GOT3 (cell line): ENCODE results near the gene SHF.

ENCODE experiments used
- DNase-seq: peaks from one replicate; lab custom pipeline; 2025; ENCODE audit warnings: mixed read lengths; lab: John Stamatoyannopoulos, UW

Gene SHF

DNA sequence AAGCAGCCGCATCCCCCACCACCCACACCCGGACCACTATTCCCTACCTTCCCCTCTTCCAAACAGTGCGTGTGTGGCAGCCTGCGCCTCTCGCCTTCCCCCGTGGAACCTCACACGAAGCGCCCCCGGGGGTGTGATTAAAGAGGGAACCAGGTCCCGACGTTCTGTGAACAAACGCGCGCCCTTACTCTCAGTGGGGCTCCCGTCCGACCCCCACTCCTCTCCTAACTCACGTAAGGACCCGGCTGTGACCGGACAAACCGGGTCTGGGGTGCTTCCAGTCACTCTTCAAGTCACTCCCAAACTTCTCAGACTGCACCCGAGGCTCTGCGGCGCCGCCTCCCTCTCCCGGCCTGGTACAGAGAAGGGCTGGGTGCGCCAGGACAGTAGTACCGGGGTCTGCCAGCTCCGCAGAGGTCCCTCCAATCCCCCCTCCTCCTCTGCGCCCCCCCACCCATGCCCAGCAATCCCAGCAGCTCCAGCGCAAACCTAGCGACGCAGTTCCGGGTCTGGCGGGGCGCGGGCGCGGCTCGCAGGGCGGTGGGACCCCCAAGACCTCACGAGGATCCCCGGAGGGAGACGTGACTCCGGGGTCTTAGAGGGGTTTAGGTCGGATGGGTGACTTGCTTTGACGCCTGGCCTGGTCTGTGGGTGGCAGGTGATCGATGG is 58.7 kb downstream of the SHF start:
- DNase-seq, result no peak

DNA sequence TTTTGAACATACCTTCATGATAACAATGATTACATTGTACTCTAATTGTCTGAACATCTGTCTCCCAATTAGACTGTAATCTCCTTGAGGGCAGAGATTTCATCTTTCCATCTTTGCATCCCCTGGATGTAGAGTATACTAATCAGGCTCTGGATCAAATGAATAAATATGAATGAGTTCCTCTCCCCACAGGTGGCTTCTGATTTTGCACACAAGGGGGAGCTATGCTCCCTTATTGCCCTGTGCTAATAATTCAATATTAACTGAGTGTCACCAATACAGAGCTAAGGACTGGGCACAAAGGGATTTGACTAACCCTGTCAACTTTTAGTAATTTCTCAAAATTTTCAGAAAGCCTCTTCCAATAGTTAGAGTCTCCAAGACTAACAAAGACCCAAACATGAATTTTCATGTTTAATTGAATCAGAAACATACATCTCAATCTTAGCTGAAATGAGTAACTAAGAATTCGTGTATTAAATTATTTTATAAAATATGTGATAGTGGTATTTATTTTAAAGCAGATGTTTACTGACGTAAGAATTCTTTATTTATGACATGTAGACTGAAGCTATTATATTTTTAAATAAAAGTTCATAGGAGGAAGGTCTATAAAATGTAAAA is 61.1 kb downstream of the SHF start:
- DNase-seq, result no peak

DNA sequence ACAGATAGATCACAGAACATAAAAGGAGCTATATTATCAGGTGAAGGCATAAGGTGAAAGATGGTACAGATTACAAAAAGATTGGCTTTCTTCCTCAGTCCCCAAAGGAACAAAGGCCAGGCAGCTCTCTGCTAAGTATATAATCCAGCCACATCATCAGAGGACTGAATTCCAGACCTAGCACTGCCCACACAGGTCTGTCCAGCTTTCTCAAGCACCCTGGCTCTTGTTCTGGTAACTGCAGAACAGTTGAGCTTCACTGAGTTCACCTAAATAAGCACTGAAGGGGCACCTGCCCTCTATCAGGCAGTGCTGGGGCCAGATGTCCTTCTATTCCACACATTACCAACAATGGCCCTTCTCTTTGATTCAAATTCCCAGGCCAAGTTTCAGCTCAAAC is 64.4 kb downstream of the SHF start:
- DNase-seq, result no peak

DNA sequence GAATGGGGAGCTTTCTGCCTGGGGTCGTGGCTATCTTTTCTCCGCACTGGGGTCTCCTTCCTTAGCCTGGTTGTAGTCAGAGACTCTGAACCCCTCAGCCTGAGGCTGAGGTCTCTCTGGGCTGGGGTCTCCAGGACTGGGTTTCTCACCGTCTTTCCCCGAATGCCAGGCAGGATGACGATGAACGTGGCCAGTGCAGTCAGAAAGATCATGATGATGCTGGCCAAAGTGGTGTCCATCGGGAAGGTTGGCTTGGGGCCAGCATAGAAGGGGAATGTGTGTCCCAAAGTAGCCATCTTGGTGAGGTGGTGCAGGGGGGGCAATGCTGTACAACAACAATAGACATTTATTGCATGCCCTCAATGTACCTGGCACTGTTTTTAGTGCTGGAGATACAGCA is 65.0 kb downstream of the SHF start:
- no peak for DNase-seq

DNA sequence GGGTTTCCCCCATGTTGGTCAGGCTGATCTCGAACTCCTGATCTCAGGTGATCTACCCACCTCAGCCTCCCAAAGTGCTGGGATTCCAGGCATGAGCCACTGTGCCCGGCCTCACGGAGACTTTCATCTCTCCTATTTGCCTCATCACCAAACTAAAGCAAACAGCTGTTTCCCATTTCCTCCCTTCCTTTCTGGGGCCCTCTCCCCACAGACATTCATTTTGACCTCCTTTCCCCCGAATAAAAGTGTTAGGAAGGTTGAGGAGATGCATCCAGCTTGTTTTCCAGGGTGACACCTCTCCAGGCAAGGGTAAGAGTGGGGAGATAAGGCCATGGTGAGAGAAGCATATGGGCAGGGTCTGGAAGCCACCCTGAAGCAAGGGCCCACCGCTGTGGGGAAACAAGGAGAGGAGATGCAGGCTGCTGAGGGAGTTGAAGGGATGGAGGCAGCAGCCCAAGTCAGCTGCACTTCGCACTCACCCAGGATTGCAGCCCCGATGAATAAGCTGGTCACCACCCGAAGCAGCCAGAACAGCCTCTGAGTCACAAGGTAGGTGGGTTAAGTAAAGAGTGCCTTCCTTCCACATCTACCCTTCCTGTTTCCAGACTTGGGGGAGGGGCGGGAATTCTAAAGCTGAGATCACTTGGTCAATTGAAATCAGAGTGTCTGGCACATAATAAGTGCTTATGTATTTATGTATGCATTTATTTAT is 65.9 kb downstream of the SHF start:
- DNase-seq, result no peak

DNA sequence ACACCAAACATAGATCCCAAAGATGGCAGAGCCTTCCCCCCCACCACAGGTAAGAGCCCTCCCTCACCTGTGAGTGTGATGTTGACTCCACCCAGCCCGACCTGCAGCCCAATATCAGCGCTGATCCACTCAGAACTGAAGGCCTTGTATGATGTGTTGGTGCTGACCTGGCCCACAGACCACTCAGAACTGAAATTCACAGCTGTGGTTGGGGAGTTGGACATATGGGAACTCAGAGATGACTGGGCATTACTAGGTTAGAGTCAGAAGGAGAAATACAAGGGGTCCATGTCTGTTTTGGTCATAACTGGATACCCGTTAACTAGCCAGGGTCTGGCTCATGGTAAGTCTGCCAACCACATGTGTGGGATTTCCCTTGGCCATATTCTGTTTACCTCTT is 66.7 kb downstream of the SHF start:
- no peak for DNase-seq

DNA sequence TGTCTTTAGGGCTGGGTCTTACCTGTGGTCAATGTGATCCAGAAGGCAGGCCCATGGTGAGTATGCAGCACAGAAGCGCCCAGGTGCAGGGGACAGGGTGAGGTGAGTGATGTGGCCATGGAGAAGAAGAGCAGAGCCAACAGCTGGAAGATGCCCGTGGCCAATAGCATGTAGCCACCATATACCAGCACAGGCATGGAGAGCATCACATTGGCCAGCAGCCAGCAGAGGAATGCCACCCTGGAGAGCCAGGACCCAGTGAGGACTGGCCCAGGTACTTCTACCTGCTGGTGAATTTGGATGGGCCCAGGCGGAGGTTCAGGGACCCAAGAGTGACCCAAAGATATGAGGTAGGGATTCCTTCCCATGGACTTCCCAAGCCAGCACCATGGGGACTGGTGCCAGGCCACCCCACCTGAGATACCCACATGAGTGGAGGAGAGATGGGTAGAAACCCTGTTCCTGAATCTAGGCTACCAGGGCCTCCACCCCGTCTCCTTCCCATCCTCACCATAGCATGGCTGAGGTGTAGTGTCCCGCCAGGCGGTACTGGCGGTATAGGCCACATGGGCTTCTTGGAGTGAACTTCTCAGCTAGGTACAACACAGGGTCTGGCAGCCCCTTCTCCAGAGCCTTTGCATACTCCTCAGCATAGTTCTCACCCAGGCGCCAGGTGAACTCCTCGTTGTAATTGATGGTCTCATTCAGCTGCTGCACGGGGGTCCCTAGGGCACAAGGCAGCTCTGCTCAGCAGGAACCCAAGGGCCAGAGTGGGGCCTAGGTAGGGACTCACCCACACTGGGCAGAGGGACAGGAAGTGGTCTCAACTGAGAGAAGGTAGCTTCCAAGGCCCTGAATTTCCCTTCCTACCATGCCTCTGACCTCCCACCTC is 67.4 kb downstream of the SHF start:
- no peak for DNase-seq

DNA sequence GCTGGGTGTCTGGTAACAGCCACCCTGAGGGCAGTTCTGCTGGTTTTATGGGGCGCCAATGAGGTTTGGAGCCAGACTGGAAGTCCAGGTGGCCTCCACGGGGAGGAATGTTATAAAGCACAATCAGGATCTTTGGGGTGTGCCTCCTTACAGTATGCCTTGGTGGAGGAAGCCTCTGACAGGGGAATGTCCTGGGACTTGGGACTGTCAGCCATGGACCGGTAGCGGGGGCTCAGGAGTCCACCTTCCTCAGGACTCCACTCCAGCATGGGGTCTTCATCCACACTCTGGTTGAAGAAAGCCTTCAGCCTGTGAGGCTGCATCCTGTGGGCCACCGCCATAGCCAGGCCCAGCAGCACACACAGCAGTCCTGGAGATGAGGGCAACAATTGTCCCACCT is 68.8 kb downstream of the SHF start:
- DNase-seq, result no peak

DNA sequence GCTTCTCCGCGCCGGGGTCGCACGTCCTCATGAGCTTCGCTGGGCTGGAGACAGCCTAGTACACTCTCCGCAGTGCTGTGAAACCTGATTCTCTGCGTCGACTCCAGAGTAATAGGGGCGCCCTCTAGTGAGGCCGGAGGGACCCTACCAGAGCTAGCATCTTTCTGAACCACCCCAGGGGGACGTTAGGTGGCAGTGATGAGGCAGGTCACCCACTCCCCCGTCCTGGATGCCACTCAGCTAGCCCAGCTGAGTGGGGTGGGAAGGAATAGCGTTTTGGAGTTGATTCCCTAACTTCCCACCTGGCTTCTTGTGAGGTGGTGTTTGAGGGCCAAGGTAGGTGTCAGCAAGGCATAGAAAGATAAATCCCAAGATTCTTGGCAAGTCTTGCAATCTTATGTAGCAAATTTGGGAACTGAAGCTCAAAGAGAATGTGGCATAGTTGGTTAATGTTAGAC is 69.6 kb downstream of the SHF start:
- DNase-seq, result no peak

DNA sequence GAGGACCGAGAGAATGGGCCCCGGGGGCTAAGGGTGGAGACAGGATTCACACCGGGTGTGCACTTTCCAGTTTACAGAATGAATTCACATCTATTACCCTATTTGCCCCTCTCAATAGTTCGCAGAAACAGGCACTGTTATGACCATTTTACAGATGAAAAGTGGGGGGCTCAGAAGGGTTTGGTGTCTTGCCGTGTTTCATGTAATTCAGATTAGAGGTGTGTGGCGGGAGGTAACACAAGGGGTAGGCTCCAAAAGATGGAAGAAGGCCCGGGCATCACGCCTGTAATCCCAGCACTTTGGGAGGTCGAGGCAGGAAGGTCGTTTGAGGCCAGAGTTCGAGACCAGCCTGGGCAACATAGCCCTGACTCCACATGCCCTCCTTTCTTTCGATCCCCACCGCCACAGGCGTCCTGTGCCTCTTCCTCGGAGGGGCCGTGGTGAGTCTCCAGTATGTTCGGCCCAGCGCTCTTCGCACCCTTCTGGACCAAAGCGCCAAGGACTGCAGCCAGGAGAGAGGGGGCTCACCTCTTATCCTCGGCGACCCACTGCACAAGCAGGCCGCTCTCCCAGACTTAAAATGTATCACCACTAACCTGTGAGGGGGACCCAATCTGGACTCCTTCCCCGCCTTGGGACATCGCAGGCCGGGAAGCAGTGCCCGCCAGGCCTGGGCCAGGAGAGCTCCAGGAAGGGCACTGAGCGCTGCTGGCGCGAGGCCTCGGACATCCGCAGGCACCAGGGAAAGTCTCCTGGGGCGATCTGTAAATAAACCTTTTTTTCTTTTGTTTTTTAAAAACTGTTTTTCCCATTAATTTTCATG is 70.2 kb downstream of the SHF start:
- no peak for DNase-seq
